ENCODE measurements around the gene RPS19BP1.

Gene RPS19BP1

DNA sequence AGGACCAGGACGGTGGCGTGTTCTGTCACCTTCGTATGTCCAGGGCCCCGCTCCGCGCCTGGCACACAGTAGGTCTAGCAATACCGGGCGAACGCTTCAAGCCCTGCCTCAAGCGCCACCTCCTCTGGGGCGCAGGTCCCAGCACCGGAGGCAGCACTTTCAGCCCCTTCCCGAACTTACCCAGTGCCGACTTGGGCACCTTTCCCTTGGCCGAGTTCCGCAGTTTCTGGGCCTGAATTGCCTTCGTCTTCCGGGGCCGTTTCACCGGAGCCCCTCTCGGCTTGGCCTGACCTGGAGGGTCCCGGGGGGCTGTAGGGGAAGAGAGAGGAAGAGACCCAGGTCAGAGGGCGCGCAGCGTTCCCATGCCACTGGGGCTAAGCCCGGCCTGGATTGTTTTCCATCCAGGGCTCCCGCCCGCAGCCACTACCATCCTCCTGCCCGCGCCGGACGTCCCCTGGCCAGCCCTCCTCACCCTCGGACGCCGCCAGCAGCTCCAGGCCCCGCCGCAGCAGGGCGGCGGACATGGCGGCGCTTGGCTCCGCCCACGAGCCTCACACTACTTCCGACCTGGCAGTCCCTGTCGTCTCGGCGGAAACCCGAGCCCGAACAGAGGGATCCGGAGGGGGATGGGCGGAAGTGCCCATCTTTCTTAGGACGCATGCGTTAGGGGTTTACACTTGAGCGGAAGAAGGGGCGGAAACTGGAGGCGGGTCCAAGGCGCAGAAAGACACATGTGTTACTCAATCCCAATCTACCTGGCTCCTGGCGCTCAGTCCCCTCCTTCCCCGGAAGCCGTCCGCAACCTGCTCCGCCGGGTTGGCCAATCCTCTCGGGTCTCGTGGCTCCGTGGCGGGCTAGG, at the start of gene RPS19BP1:
Gene RPS19BP1 (minus strand): TSS at position 534 of the 859 bp plus-strand sequence. CDS start 10 bp downstream, at position 524.
- peak; percentile 95 for DNase-seq

DNA sequence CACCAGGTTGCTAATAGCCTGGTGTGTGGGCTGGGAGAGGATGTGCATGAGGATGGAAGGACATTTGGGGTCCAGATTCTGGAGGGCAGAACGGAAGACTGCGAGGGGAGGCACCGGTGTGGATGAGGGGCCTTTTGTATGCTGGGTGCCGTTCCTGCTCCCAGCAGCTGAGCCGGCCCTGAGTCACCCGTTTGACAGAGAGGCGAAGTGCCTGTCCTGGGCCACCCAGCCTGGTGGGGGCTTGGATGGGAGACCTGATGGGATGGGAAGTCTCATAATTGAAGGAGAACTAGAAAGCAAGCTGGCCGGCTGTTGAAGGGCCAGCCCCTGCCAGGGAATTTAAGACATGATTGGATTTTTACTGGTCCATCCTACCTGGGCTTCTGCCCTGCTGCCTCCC, 48.8 kb upstream of the RPS19BP1 start:
- DNase-seq: no peak

- no peak for DNase-seq
Measured at GRCh38 chr22:39580795-39581194, 48.2 kb upstream of the RPS19BP1 start.

DNA sequence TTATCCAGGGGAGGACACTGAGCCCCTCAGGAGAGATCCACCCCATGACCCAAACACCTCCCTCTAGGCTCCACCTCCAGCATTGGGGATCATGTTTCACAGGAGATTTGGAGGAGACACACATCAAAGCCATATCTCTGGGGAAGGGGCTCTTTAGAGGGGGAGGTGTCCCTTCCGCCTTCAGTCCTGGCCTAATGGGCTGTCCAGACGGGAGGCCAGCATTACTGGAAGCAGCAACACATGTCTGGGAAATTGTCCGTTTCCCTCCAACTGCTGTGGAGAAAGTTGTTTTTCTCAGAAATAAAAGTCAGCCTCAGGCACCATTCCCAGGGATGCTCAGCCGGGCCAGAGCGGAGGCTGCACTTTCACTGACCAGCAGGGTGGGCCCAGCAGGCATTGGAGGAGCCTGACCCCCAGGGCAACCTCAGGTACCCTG, 47.5 kb upstream of the RPS19BP1 start:
- DNase-seq: no peak

DNA sequence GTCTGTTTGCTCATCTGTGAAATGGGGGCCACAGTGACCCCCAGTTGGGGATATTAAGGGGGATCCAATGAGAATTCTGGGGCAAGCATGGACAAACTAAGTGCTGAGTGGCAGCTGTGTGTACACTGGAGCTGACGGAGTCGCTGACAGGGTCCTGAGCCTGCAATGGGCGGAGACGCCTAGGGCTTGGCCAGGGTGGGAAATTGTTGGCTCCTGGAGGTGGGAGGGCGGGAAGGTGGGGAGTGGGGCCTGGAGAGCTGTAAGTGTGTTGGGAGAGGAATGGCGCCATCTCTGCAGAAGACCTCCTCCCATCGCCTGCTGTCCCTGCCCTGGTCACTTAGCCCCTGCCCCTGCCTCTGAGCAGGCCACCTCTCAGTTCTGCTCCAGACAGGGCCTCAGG, 45.4 kb upstream of the RPS19BP1 start:
- DNase-seq: no peak

- DNase-seq: no peak
Measured at GRCh38 chr22:39577366-39577765, 44.8 kb upstream of the RPS19BP1 start.

DNA sequence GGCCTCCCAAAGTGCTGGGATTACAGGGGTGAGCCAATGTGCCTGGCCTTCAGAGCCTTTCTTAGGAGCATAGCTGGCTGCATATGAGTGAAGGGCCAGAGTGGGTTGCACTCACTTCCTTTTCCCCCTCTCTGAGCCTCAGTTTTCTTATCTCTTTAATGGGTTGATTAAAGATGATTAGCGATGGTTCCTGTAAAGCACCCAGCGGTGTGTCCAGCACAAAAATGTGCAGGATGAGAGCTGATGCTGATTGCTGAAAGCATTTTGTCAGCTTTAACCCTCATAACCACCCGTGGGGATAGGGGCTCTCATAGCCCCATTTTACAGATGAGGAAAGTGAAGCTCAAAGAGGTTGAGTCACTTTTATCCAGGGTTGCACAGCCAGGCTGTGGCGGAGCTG, 43.5 kb upstream of the RPS19BP1 start:
- no peak for DNase-seq

- no peak for DNase-seq
Measured at GRCh38 chr22:39575552-39575825, 42.9 kb upstream of the RPS19BP1 start.

- no peak for DNase-seq
Measured at GRCh38 chr22:39574779-39575551, 42.4 kb upstream of the RPS19BP1 start.

GRCh38 chr22:39571538-39571937, 39.0 kb upstream of the RPS19BP1 start:
- DNase-seq: no peak

DNA sequence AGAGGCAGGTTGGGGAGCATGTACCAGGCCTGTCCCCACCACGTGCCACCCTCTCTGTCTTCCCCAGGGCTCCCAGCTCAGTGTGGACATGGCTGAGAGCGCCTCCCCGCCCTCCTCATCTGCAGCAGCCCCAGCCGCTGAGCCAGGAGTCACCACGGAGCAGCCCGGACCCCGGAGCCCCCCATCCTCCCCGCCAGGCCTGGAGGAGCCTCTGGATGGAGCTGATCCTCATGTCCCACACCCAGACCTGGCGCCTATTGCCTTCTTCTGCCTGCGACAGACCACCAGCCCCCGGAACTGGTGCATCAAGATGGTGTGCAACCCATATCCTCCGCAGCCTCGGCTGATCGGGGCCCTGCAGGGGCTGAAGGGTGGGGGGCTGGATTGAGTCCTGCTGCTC, 38.1 kb upstream of the RPS19BP1 start, which contains the start of gene CACNA1I:
Gene CACNA1I (plus strand): TSS at position 89 of the 400 bp plus-strand sequence. CDS start 0 bp downstream, at position 89.
- no peak for DNase-seq

DNA sequence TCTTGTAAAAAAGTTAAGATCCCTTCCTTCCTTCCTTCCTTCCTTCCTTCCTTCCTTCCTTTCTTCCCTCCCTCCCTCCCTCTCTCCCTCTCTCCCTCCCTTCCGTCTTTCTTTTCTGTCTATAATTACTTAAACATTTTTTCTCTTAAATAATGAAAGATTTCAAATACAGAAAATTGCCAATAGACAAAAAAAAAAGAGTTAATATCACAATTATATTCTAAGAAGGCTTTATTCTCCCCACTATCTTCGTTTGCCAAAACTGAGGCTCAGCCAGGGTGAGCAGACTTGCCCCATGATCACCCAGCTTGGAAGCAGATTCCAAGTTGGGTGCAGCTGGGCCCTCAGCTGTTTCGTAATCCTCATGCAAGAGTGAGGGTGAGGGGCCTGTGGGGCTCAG, 37.7 kb upstream of the RPS19BP1 start:
- DNase-seq: no peak

DNA sequence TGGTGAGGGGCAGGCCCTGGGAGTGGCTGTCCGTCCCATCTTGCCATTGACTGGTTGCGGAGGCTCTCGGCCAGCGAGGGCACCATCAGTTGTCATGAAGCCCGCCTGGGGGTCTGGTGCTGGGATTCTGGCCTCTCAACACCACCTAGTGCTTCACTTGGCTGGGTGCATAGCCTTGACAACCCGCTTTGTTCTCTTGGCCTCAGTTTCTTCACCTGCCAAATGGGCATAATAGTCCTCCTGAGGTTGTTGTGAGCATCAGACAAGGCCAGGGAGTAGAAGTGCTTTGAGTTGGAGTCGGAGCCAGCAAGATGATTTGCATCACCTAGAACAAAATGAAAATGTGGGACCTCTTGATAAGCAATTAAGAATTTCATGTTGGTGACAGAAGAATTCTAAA, 36.5 kb upstream of the RPS19BP1 start:
- DNase-seq: no peak

- no peak for DNase-seq
Measured at GRCh38 chr22:39568278-39568981, 35.9 kb upstream of the RPS19BP1 start.

DNA sequence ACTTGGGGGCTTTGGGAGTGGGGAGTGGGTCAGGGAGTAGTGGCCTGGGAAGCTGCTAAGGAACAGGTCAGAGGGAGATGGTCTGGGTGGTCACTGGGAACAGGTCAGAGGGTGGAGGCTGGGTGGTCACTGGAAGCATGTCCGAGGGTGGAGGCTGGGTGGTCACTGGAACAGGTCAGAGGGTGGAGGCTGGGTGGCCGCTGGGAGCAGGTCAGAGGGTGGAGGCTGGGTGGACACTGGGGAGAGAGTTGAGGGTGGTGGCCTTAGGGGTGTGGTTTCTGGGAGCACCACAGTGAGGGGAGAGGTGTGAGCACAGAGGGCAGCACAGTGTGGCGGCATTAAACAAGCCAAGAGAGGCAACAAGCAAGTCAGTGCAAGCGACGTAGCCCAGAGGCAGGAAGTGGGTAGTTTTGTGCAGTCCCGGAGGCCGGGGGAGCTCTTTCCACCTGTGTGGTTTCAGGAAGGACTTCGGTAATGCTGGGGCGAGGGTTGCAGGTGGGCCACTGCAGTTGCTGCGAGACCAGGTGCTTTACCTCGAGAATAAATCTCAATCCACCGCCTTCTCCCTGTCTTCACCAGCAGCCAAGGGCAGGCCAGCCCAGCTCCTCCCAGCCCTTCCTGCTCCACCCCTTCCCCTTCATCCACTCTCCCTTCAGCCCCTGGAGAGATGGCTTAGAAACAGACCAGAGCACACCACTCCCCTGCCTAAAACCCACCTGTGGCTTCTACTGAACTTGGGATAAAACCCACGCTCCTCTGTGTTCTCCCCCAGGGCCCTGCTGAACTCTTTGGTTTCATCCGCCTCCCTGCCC, 34.8 kb upstream of the RPS19BP1 start:
- DNase-seq: no peak

DNA sequence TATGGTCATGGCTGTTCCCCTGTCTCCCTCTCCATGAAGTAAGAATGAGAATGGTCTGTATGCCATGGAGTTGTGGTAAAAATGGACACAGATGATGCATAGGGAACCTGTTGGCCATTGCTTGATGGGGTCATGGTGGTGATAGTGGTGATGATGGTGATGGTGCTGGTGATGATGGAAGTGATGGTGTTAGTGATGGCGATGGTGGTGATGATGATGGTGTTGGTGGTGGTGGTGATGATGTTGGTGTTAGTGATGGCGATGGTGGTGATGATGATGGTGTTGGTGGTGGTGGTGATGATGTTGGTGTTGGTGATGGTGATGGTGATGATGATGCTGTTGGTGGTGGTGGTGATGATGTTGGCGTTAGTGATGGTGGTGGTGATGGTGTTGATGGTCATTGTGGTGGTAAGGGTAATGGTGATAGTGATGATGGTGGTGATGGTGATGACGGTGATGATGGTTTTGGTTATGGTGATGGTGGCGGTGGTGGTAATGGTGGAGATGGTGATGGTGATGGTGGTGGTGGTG, 32.9 kb upstream of the RPS19BP1 start:
- no peak for DNase-seq

DNA sequence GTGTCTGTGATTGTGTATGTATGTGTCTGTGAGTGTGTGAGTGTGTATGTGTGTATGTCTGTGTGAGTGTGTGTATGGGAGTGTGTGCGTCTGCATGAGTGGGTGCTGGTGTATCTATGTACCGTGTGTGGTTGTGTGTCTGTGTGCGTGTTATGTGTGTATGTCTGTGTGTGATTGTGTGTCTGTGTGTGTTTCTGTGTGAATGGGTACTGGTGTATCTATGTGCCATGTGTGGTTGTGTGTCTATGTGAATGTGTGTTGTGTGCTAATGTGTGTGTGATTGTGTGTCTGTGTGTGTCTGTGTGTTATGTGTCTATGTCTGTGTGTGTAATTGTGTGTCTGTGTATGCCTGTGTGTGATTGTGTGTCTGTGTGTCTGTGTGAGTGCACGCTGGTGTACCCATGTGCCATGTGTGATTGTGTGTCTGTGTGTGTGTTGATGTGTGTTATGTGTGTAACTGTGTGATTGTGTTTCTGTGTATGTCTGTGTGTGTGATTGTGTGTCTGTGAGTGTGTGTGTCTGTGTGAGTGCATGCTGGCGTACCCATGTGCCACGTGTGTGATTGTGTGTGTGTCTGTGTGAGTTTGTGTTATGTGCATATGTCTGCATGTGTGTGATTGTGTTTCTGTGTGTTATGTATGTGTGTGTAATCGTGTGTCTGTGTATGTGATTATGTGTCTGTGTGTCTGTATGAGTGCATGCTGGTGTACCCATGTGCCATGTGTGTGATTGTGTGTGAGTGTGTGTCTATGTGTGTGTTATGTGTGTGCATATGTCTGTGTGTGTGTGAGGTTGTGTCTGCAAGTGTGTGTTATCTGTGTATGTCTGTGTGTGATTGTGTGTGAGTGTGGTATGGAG, 31.3 kb upstream of the RPS19BP1 start:
- DNase-seq: no peak

GRCh38 chr22:39562839-39563489, 30.4 kb upstream of the RPS19BP1 start:
- no peak for DNase-seq

DNA sequence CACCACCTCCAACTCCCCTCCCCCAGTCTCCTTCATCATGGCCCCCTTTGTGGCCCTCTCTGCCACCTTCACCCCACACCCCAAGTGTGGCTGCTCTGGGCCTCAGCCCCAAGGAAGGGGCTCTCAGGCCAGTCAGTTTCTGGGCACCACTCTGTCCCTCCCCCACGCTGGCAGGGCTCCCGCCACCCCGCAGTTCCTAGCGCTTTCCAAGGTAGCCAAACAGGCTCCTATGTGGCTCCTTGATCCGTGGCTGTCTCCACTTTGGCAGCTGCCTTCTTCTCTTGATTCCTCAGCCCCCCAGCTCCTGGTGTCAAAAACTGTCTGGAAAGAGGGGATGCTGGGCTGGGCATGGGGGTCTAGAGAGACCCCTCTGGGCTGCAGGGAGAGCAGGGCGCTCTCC, 27.6 kb upstream of the RPS19BP1 start:
- no peak for DNase-seq

DNA sequence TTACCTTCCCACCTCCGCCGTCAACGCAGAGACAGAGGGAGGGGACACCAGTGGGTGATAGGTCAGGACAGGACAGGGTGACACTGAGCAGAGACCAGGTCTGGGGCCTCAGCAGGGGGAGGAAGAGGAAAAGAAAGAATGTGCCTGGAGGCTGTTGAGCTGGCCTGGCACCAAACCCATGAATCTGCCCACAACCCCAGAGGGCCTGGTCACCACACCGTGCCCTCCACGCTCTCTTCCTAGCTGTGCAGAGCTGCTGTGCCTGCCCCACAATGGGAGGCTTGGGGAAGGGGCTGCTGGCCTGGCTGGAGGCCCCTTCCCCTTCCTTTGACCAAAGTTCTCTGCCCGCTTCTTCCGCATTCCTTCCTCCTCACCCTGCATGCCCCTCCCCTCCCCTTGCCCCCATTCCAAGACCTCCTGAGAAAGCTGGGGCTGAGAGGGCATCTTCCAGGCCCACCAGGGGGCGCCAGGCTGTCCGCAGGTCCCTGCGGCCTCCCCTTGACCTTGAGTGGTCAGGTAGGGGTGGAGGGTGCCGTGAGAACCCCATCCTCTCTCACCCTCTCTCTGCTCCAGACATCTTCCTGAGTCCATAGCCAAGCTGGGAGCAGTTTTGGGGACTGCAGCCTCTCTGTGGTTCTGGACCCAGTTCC, 27.0 kb upstream of the RPS19BP1 start:
- no peak for DNase-seq
